H1 (cell line): ENCODE results near the gene STOML1. TPM values are rescaled to one million over a fixed set of nuclear protein-coding genes. Genes with fewer than 3 reads are reported as not detected.

ENCODE experiments used
- CTCF ChIP-seq, 3 experiments: IDR thresholded peaks; 1 replicate in 2 of 3; 2 replicates in 1 of 3; pipeline versions ENCODE4 v1.5.1 to v1.6.1; 2011; ENCODE audit warnings: low read length in 3 of 3, mild to moderate bottlenecking in 3 of 3, inconsistent platforms in 2 of 3, low read depth in 1 of 3, moderate library complexity in 1 of 3; ENCODE audit not compliant: insufficient read depth in 1 of 3; ENCODE audit errors: control extremely low read depth in 1 of 3
- EGR1 ChIP-seq: IDR thresholded peaks from 2 replicates; pipeline ENCODE4 v1.6.1; 2011; ENCODE audit warnings: low read depth, low read length, borderline replicate concordance
- TBP ChIP-seq: IDR thresholded peaks from 2 replicates; pipeline ENCODE4 v1.6.1; 2011; ENCODE audit warnings: low read depth, low read length, improper control_type of control experiment
- polyA plus RNA-seq, 7 experiments: library from polyadenylated mRNA; depleted of rRNA in 3 of 7; stranded (reverse) in 5 of 7; unstranded in 2 of 7; fragments of >200 nt in 5 of 7; fragments of 200-250 nt in 2 of 7; gene quantifications; 1 replicate in 5 of 7; 2 replicates in 1 of 7; 4 replicates in 1 of 7; pipeline versions ENCODE4 v1.2.1 to v1.2.3, GENCODE V29; 2011 to 2013; ENCODE audit warnings: missing spikeins in 2 of 7, mixed read lengths in 2 of 7
- total RNA-seq: library from RNA; stranded (reverse); fragmentation: NEBNext Ultra II Directional; extraction: Animal tissue kit (Norgen Biotek cat#: 25700); gene quantifications from 2 replicates; pipeline ENCODE4 v1.2.1, GENCODE V29; 2021

STOML1 gene
- total and polyA plus RNA-seq, 2 of the 8 experiments (the other 6 are each of a cell fraction or from before 2014, with no cell fraction given) = 2.6 to 3.2 TPM

GRCh38 chr15:73983211-73983727 is 8.8 kb downstream of the STOML1 start (continued):
- TF ChIP-seq CTCF (IDR thresholded peaks at IDR 0.05; ENCODE audit: control extremely low read depth in 1 of 3, insufficient read depth in 1 of 3, low read depth in 1 of 3, low read length in 3 of 3) = no peak
- TF ChIP-seq TBP = no peak
- TF ChIP-seq EGR1 = no peak
